BJ (cell line): ENCODE measurements around the gene KCTD3. TPM values are rescaled to one million over a fixed set of nuclear protein-coding genes. Genes with fewer than 3 reads are reported as not detected.

Source experiments
- CTCF ChIA-PET: fragments of 350-600 bp; formaldehyde crosslinking; extraction: SDS; loops from one replicate; lab custom pipeline; 2021; ENCODE audit warnings: antibody characterized with exemption, inconsistent platforms; lab: Yijun Ruan, JAX
- POLR2A ChIA-PET: fragments of 300-600 bp; sonication (Branson Sonifier 250); formaldehyde crosslinking; extraction: SDS; loops from one replicate; lab custom pipeline; 2021; ENCODE audit warnings: antibody characterized with exemption; lab: Charles Lee
- DNase-seq: peaks from one replicate; pipeline ENCODE4 v3.0.0-alpha.2; 2011; ENCODE audit warnings: low read depth
- H3K27me3 ChIP-seq: 2 replicates; pipeline ENCODE4 v1.6.0; 2011; ENCODE audit warnings: low read length; ENCODE audit not compliant: control insufficient read depth, insufficient read depth
- H3K36me3 ChIP-seq: 2 replicates; pipeline ENCODE4 v1.5.1; 2011; ENCODE audit warnings: low read length; ENCODE audit not compliant: control insufficient read depth, insufficient read depth
- H3K4me3 ChIP-seq: 2 replicates; pipeline ENCODE4 v1.5.1; 2011; ENCODE audit warnings: low read depth, mild to moderate bottlenecking, control low read depth, low read length
- polyA plus RNA-seq: library from polyadenylated mRNA; depleted of rRNA; stranded (reverse); fragments of >200 nt; gene quantifications from 2 replicates; pipeline ENCODE4 v1.2.3, GENCODE V29; 2011
- TF ChIP-seq, protein P1 (sequence below): IDR thresholded peaks from 2 replicates; pipeline ENCODE4 v1.5.1; 2011; ENCODE audit warnings: low read depth, mild to moderate bottlenecking, control low read depth, inconsistent platforms, low read length, moderate library complexity; ENCODE audit not compliant: insufficient read depth

Gene KCTD3
- polyA plus RNA-seq, 1 experiment, result 31.7 TPM

DNA sequence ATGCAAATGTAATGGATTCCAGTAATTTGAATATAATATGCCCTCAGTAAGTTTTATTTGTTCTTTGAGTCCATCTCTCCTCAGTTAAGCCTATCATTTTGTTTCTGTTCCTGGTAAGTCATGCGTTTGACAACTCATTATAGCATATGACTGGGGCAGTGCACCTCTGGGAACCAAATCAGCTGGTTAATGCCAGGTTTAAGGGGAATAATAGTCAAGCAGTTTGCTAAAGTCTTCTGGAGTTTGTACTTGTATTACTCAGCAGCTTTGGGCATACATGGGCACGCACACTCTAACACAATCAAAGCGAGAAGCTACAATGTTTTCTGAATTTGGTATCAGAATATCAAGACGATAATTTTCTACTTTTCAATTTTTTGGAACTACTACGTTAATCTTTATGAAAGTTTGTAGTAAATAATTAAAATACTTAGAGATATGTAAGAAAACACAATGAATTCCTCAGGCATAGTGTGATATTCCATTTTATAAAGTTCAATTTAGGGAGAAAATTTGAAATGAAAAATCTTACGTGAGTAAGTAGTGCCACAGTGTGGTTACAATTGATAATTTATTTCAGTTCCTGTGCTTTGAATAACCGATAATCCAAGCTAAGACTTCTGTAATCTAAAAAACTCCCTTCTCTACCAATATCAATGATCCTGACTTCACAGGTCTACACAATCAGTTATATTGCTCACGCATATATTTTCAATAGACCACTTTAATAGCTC lies 43.8 kb upstream of the KCTD3 start:
- POLR2A ChIA-PET, result no interaction called here
- H3K27me3 ChIP-seq, result no peaks in the 10 kb centered on the region
- DNase-seq, result no peak
- CTCF ChIA-PET, result interaction anchor here (0.7 to 5.8 kb wide), 20 partner anchors 10 to 1309 kb away, joined by 3 to 72 read pairs (median 4); partner anchors contain the start of gene CENPF
- H3K4me3 ChIP-seq, result no peak overlapping the region
- TF ChIP-seq, protein P1, sequence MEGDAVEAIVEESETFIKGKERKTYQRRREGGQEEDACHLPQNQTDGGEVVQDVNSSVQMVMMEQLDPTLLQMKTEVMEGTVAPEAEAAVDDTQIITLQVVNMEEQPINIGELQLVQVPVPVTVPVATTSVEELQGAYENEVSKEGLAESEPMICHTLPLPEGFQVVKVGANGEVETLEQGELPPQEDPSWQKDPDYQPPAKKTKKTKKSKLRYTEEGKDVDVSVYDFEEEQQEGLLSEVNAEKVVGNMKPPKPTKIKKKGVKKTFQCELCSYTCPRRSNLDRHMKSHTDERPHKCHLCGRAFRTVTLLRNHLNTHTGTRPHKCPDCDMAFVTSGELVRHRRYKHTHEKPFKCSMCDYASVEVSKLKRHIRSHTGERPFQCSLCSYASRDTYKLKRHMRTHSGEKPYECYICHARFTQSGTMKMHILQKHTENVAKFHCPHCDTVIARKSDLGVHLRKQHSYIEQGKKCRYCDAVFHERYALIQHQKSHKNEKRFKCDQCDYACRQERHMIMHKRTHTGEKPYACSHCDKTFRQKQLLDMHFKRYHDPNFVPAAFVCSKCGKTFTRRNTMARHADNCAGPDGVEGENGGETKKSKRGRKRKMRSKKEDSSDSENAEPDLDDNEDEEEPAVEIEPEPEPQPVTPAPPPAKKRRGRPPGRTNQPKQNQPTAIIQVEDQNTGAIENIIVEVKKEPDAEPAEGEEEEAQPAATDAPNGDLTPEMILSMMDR, result peak; percentile 18; the same call in 1 of the 2 replicates
- H3K36me3 ChIP-seq, result no peaks in the 10 kb centered on the region

DNA sequence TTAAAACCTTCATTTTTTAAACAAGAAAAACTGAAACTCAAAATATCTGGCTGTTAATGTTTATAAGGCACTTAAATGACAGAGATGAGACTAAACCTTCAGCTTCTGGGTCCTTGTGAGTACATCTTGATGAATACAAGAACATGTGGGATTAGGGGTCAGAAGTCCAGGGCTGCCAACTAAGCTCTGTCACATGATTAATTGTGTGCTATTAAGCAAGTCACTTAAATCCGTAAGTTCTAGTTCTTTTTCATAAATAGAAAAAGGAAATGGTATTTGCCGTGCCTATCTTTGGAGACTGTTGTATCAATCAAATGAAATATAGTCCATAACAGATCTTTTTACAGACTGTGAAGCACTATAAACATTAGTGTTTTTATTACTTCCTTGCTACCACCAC lies 43.2 kb upstream of the KCTD3 start:
- no peaks in the 10 kb centered on the region for H3K36me3 ChIP-seq
- ChIA-PET CTCF (interaction anchor here (0.7 to 5.8 kb wide), 20 partner anchors 11 to 1309 kb away, joined by 3 to 72 read pairs (median 4); partner anchors contain the start of gene CENPF), POLR2A (no interaction called here)
- no peaks in the 10 kb centered on the region for H3K27me3 ChIP-seq
- DNase-seq, result no peak
- no peak overlapping the region for H3K4me3 ChIP-seq
- TF ChIP-seq, protein P1, result no peak

DNA sequence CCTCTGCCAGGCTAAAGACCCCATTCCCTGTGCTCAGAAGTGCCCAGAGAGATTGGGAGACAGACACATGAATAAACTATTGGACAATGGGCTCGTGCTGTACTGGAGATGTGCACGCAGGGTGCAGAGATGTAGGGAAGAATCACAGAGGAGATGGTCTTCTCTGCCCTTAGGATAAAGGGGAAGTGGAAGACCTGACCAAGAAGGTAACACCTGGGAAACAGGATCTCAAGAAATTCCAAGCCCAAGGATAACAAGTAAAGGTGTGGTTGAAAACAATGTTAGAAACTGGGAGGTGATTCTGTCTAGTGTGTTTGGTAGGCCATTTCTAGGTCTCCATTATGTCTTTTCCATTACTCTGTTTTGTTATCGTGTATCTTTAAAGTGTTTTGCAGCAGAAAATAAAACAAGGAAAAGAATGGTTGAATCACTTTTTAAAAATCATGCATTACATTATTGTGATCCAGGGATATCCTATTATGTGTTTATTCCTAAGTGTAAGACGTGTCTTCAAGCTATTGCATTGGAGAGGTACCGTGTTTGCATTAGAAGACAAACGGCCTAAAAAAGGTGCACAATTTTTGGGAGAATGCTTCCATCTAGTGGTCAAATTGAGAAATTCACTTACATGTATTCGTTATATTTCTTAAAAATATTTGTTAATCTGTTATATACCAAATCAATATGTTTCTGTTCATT lies 40.8 kb upstream of the KCTD3 start:
- DNase-seq, result no peak
- ChIA-PET POLR2A (no interaction called here), CTCF (interaction anchor here (0.6 to 5.8 kb wide), 20 partner anchors 8 to 1195 kb away, joined by 3 to 72 read pairs (median 4); no protein-coding TSS in a partner anchor)
- no peaks in the 10 kb centered on the region for H3K36me3 ChIP-seq
- H3K4me3 ChIP-seq, result no peak overlapping the region
- TF ChIP-seq, protein P1, result peak; percentile 39
- H3K27me3 ChIP-seq, result no peaks in the 10 kb centered on the region

GRCh38 chr1:215526846-215527151 lies 40.3 kb upstream of the KCTD3 start:
- no peak overlapping the region for H3K4me3 ChIP-seq
- POLR2A ChIA-PET, result no interaction called here
- H3K27me3 ChIP-seq, result no peaks in the 10 kb centered on the region
- H3K36me3 ChIP-seq, result no peaks in the 10 kb centered on the region
- no peak for DNase-seq
- CTCF ChIA-PET, result interaction anchor here (0.7 to 5.8 kb wide), 19 partner anchors 9 to 1195 kb away, joined by 3 to 72 read pairs (median 4); no protein-coding TSS in a partner anchor
- TF ChIP-seq, protein P1, result no peak

DNA sequence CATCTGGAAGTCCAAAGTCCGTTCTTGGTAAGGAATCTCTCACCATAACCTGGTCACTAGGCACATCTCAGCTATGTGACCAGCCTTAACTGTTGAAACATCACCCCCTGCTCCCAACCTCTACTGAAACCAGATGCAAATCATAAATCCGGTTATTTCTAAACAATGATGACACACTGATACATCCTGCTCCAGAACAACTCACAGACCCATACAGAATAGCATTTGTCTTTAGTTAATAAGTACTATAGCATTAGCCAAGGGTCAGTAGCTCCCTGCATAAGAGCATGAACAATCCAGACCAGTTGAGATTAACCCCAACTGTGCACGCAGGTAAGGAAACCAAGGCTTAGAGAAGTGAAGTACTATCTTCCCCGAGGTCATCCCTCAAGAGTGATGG lies 38.0 kb upstream of the KCTD3 start:
- ChIA-PET CTCF (interaction anchor here (1.0 to 1.3 kb wide), 3 partner anchors 868 to 1197 kb away, joined by 4 to 5 read pairs (median 4); no protein-coding TSS in a partner anchor), POLR2A (no interaction called here)
- TF ChIP-seq, protein P1, result no peak
- Histone ChIP-seq H3K27me3 (no peaks in the 10 kb centered on the region), H3K36me3 (no peaks in the 10 kb centered on the region), H3K4me3 (no peak overlapping the region)
- DNase-seq, result no peak
